GM19099 (cell line): Measurements from ENCODE around the gene SPO11.

Experiments used
- POLR2A ChIP-seq: IDR thresholded peaks from 3 replicates; pipeline ENCODE4 v1.6.1; 2011; ENCODE audit warnings: low read depth; ENCODE audit not compliant: insufficient read length; ENCODE audit errors: extremely low read depth

The SPO11 gene

DNA sequence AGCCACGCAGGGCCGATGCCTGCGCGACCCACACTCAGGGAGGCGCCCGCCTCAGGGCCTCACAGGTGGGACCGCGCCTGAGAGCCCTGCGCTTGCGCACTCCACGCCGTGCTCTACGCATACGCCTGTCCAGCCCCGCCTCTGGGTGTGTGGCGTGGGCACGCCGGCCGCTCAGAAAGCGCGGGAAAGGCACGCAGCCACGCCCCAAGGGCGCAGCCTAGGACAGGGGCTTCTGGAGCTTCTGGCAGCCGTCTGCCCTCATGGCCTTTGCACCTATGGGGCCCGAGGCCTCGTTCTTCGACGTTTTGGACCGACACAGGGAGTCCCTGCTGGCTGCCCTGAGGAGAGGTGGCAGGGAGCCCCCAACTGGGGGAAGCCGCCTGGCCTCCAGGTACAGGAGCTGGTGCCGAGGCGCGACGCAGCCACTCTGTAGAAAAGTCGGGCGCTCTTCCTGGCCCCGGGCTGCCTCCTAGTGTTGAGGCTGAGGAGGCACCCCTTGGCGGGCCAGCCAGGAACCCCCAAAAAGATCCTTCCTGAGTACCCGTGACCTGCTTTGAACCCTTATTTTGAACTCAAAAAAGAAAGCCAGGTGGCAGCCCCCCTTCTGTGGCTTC is at the start of gene SPO11:
Gene SPO11, plus strand, starts transcription at position 196 of the 614 bp plus-strand sequence. Its CDS starts 65 bp downstream, at position 261.
- TF ChIP-seq POLR2A, result no peak

- no peak for TF ChIP-seq POLR2A
Observed at GRCh38 chr20:57280221-57280620, 49.4 kb upstream of the SPO11 start.

GRCh38 chr20:57281900-57282299 is 47.7 kb upstream of the SPO11 start:
- no peak for TF ChIP-seq POLR2A

- no peak for TF ChIP-seq POLR2A
Observed at GRCh38 chr20:57282670-57283361, 46.8 kb upstream of the SPO11 start.

DNA sequence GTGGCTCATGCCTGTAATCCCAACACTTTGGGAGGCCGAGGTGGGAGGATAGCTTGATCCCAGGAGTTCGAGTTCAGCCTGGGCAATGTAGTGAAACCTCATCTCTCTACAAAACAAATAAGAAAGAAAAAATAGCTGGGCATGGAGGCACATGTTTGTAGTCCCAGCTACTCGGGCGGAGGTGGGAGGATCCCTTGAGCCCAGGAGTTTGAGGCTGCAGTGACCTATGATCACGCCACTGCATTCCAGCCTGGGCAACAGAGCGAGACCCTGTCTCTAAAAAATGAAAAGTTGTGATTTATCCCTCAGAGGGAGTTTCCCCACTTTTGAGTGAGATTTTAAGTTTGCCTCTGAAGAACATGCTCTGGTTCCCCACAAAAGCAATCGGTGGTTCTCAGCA is 45.7 kb upstream of the SPO11 start:
- TF ChIP-seq POLR2A, result no peak

- TF ChIP-seq POLR2A, result no peak
Observed at GRCh38 chr20:57287007-57287880, 42.4 kb upstream of the SPO11 start.

DNA sequence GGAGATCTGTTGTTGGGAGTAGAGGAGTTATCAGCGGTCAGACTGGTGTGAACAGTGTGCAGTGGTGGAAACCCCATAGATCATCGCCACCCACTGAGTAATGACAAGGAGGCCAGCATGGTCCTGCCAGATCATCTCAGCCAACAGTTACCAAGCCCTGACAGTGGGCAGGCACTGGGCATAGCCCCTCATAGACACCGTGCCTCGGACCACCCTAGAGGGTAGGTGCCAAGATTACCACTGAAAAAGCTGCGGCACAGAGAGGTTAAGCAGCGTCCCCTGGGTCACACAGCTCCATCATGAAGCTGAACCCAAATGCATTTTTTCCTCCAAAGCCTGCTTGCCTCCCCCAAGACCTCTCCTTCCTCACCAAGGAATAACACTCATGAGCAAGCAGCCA is 41.7 kb upstream of the SPO11 start:
- no peak for TF ChIP-seq POLR2A

GRCh38 chr20:57288651-57289277 is 40.8 kb upstream of the SPO11 start:
- TF ChIP-seq POLR2A, result no peak

- no peak for TF ChIP-seq POLR2A
Observed at GRCh38 chr20:57289391-57290177, 40.0 kb upstream of the SPO11 start.

GRCh38 chr20:57290178-57290484 is 39.5 kb upstream of the SPO11 start:
- no peak for TF ChIP-seq POLR2A

GRCh38 chr20:57291003-57291402 is 38.6 kb upstream of the SPO11 start:
- no peak for TF ChIP-seq POLR2A

- TF ChIP-seq POLR2A, result no peak
Observed at GRCh38 chr20:57291694-57292093, 37.9 kb upstream of the SPO11 start.

- no peak for TF ChIP-seq POLR2A
Observed at GRCh38 chr20:57292611-57293010, 37.0 kb upstream of the SPO11 start.

DNA sequence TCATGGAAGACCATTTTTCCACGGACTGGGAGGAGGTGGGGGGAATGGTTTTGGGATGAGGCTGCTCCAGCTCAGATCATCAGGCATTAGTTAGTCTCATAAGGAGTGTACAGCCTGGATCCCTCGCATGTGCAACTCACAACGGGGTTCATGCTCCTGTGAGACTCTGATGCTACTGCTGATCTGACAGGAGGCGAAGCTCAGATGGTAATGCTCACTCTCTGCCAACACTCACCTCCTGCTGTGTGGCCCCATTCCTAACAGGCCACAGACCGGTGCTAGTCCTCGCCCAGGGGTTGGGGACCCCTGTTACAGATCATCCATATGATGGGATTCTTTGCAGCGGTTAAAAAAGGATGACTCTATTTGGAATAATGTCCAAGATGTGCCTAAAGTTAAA is 35.6 kb upstream of the SPO11 start:
- no peak for TF ChIP-seq POLR2A

DNA sequence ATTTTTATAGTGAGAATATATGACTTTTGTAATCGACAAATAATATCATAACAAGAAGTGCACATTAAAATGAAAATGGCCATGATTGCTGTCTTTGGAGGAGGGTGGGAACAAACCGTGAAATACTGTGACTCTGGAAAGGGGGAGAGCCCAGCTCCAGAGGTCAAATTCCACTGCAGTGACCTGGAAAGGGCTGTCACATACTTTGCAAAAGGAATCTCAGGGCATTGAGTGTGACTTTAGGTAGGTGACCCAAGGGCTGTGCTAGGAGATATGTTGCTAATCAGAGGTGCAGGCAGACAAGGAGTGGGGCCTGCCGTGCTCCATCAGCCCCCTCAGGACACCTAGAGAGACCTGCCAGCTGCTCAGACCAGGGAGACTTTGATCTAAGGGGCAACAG is 35.1 kb upstream of the SPO11 start:
- TF ChIP-seq POLR2A, result no peak
